Prostate gland (tissue), 2 donors: ENCODE data around the gene PALB2. TPM values are rescaled to one million over a fixed set of nuclear protein-coding genes. Genes with fewer than 3 reads are reported as not detected.

Experiments
- DNase-seq: peaks from one replicate; pipeline ENCODE4 v3.0.0-alpha.2; 2019; ENCODE audit warnings: low spot score
- H3K27ac ChIP-seq, 2 donors: fragments of 200-600 bp; sonication (generic); 2 replicates each; pipeline ENCODE4 v1.5.1; 2017 to 2019
- H3K27me3 ChIP-seq: fragments of 200-600 bp; sonication (generic); replicated peaks from 2 replicates; pipeline ENCODE4 v1.5.1; 2019; ENCODE audit not compliant: insufficient read depth
- H3K36me3 ChIP-seq, 2 donors: fragments of 200-600 bp; sonication (generic); 1 replicate in 1 of 2; 2 replicates in 1 of 2; pipeline versions ENCODE4 v1.5.1 to v1.8.1; 2017 to 2019
- H3K4me1 ChIP-seq: fragments of 200-600 bp; sonication (generic); replicated peaks from 2 replicates; pipeline ENCODE4 v1.5.1; 2019
- H3K4me3 ChIP-seq, 2 donors: fragments of 200-600 bp; sonication (generic); 2 replicates each; pipeline ENCODE4 v1.5.1; 2017 to 2019
- H3K9me3 ChIP-seq: fragments of 200-600 bp; sonication (generic); 2 replicates; pipeline ENCODE4 v1.5.1; 2017
- POLR2A ChIP-seq: fragments of 450-650 bp; IDR thresholded peaks from one replicate; pipeline ENCODE4 v1.6.1; 2016; ENCODE audit warnings: antibody characterized with exemption, mild to moderate bottlenecking
- POLR2AphosphoS5 ChIP-seq: sonication (generic); formaldehyde crosslinking; IDR thresholded peaks from one replicate; pipeline ENCODE4 v1.6.1; 2017; ENCODE audit warnings: antibody characterized with exemption
- WGBS: methylation state at CpG from one replicate; pipeline ENCODE4 v1.1.5; 2018; 5-methylcytosine and 5-hydroxymethylcytosine counted together
- intact Hi-C: fragments of 100-400 bp; cut with DNase I; formaldehyde crosslinking; loops from one replicate; pipeline ENCODE4 v1.14.2; 2022
- total RNA-seq, 2 donors: library from RNA; depleted of rRNA; stranded (reverse); fragments of >200 nt; gene quantifications; one replicate each; pipeline ENCODE4 v1.1.0, GENCODE V29; 2016
- TF ChIP-seq, protein P1 (sequence below), 4 experiments: fragments of 200-600 bp in 2 of 4; fragments of 450-650 bp in 2 of 4; sonication (generic) in 2 of 4; IDR thresholded peaks; 1 replicate in 3 of 4; 2 replicates in 1 of 4; pipeline ENCODE4 v1.5.1; 2016 to 2019; ENCODE audit warnings: antibody characterized with exemption in 4 of 4, mild to moderate bottlenecking in 2 of 4, moderate library complexity in 2 of 4

The PALB2 gene
- total RNA-seq, 2 donors from 2014 or later: 10.8 to 15.6 TPM

GRCh38 chr16:23578101-23578830 is 62.8 kb downstream of the PALB2 start:
- Histone ChIP-seq H3K4me1 (no peaks in the 10 kb centered on the region), H3K36me3 (peaks cover 0 to 5% of the 10 kb centered on the region in 2 donors), H3K27me3 (no peaks in the 10 kb centered on the region), H3K4me3 (no peak overlapping the region), H3K9me3 (no peaks in the 10 kb centered on the region), H3K27ac (no peak overlapping the region)
- intact Hi-C loops: no loop called here
- no peak for TF ChIP-seq POLR2AphosphoS5
- TF ChIP-seq, protein P1, sequence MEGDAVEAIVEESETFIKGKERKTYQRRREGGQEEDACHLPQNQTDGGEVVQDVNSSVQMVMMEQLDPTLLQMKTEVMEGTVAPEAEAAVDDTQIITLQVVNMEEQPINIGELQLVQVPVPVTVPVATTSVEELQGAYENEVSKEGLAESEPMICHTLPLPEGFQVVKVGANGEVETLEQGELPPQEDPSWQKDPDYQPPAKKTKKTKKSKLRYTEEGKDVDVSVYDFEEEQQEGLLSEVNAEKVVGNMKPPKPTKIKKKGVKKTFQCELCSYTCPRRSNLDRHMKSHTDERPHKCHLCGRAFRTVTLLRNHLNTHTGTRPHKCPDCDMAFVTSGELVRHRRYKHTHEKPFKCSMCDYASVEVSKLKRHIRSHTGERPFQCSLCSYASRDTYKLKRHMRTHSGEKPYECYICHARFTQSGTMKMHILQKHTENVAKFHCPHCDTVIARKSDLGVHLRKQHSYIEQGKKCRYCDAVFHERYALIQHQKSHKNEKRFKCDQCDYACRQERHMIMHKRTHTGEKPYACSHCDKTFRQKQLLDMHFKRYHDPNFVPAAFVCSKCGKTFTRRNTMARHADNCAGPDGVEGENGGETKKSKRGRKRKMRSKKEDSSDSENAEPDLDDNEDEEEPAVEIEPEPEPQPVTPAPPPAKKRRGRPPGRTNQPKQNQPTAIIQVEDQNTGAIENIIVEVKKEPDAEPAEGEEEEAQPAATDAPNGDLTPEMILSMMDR (IDR thresholded peaks at IDR 0.05): no peak
- no peak for TF ChIP-seq POLR2A
- 70% methylated on average over 5 of the region's 5 CpGs for WGBS
- DNase-seq: no peak

DNA sequence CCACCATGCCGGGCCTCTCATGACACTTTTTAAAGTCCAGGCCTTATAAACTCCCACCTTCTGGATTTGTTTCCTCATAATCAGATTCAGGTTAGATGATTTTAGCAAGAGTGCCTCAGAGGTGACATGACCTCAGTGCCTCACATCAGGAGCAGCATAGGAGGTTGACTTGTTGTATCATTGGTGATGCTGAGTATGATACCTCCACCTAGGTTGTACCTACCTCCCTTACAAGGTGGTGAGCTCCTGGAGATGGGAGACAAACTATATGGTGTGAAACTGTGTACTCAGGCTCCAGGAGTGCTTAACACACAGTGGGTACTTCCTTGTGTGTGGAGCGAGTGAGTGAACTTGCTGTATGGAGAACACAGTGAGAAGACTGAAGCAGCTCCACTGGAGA is 63.6 kb downstream of the PALB2 start:
- no peaks in the 10 kb centered on the region for H3K27me3 ChIP-seq
- H3K27ac ChIP-seq: no peak overlapping the region
- DNase-seq: no peak
- H3K9me3 ChIP-seq: no peaks in the 10 kb centered on the region
- peaks cover 0 to 5% of the 10 kb centered on the region in 2 donors for H3K36me3 ChIP-seq
- TF ChIP-seq, protein P1 (IDR thresholded peaks at IDR 0.05): no peak
- TF ChIP-seq POLR2AphosphoS5 (no peak), POLR2A (no peak)
- no peak overlapping the region for H3K4me3 ChIP-seq
- intact Hi-C loops: no loop called here
- 92% methylated on average over 2 of the region's 2 CpGs for WGBS
- H3K4me1 ChIP-seq: no peaks in the 10 kb centered on the region

DNA sequence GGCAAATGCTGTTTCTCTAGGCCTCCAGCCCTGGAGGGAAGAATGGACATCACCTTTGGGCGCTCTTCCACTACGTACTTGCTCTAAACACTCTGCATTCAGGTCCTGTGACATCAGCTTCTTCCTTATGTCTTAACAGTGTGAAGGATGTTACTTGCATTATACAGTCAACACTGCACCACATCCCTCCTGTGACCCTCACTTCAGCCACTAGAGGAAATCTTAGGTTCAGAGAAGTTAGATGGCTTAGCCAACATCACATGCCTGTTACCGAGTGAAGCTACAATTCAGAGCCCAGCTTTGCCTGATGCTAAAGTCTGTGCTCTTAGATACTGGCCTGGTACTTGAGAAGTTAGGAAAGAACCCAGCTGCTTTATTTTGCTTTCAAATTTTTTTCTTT is 65.3 kb downstream of the PALB2 start:
- TF ChIP-seq POLR2AphosphoS5 (no peak), POLR2A (no peak)
- TF ChIP-seq, protein P1 (IDR thresholded peaks at IDR 0.05): no peak
- Histone ChIP-seq H3K27me3 (no peaks in the 10 kb centered on the region), H3K36me3 (peaks cover 4 to 5% of the 10 kb centered on the region in 2 donors), H3K9me3 (no peaks in the 10 kb centered on the region), H3K27ac (no peak overlapping the region), H3K4me1 (no peaks in the 10 kb centered on the region), H3K4me3 (no peak overlapping the region)
- intact Hi-C loops: no loop called here
- no peak for DNase-seq
- WGBS: 91% methylated on average over 3 of the region's 3 CpGs

GRCh38 chr16:23573817-23574216 is 67.3 kb downstream of the PALB2 start:
- H3K9me3 ChIP-seq: no peaks in the 10 kb centered on the region
- H3K27me3 ChIP-seq: no peaks in the 10 kb centered on the region
- intact Hi-C loops: no loop called here
- no peak for DNase-seq
- H3K36me3 ChIP-seq: peaks cover 5 to 12% of the 10 kb centered on the region in 2 donors
- no peak for TF ChIP-seq POLR2A
- no peak for TF ChIP-seq POLR2AphosphoS5
- TF ChIP-seq, protein P1 (IDR thresholded peaks at IDR 0.05): no peak
- no peak overlapping the region for H3K4me3 ChIP-seq
- H3K27ac ChIP-seq: no peak overlapping the region
- 83% methylated on average over 5 of the region's 5 CpGs for WGBS
- H3K4me1 ChIP-seq: no peaks in the 10 kb centered on the region

GRCh38 chr16:23572394-23572793 is 68.7 kb downstream of the PALB2 start:
- H3K9me3 ChIP-seq: no peaks in the 10 kb centered on the region
- no peak for TF ChIP-seq POLR2A
- TF ChIP-seq, protein P1 (IDR thresholded peaks at IDR 0.05): no peak
- no peaks in the 10 kb centered on the region for H3K4me1 ChIP-seq
- no peaks in the 10 kb centered on the region for H3K27me3 ChIP-seq
- H3K4me3 ChIP-seq: no peak overlapping the region
- WGBS: 94% methylated on average over 9 of the region's 9 CpGs
- no peak overlapping the region for H3K27ac ChIP-seq
- peaks cover 5 to 12% of the 10 kb centered on the region in 2 donors for H3K36me3 ChIP-seq
- no peak for DNase-seq
- intact Hi-C loops: no loop called here
